HG03565 (cell line): ENCODE results near the gene MPZL3.

Experiments
- ATAC-seq: cut with Tn5 transposase; IDR thresholded peaks from one replicate; pipeline ENCODE4 v1.9.1; 2021; ENCODE audit warnings: mild to moderate bottlenecking, moderate library complexity; ENCODE audit not compliant: unreplicated experiment

Gene MPZL3

DNA sequence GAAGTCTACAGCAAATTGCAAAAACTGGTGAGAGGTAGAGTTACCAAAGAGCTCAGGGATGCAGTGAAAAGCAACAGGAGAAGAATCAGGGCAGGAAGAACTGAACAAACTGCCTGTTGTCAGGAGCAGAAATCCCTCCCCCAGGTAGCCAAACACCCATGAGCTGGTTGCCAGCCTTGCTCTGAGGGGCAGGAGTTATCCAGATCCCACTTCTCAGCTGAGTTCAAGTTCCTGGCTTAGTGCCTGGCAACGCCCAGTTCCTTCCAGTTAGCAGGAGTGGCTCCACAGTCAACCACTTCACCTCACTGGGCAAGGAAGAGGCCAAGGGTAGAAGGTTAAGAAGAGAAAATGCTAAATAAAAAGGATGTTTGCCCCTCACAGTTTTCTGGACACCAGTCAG lies 13.8 kb upstream of the MPZL3 start:
- ATAC-seq, result no peak

GRCh38 chr11:118264569-118265465 lies 12.7 kb upstream of the MPZL3 start:
- no peak for ATAC-seq

GRCh38 chr11:118263695-118264568 lies 11.8 kb upstream of the MPZL3 start, which contains the start of gene MPZL2:
Gene MPZL2 (minus strand): TSS chr11:118264297. CDS start chr11:118264153, 144 bp downstream.
- ATAC-seq, result no peak

DNA sequence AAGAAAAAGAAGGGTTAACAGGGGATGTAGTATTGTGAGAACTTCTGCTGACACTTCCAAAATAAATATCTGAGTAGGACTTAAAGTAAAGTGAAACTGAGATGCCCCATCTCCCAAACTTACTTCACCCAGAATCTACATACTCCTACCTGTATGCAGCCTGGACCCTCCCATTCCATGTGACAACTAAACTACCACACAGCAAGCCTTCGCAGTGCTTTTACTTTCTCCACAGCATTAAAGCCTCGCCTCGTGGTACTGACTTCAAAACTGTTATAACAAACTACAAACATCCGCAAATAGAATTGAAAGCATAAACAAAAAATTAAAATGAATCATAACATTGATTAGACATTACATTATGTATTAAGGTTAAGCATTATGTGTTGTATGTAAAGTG lies 10.9 kb upstream of the MPZL3 start:
- no peak for ATAC-seq

GRCh38 chr11:118260353-118260752 lies 8.2 kb upstream of the MPZL3 start:
- no peak for ATAC-seq

DNA sequence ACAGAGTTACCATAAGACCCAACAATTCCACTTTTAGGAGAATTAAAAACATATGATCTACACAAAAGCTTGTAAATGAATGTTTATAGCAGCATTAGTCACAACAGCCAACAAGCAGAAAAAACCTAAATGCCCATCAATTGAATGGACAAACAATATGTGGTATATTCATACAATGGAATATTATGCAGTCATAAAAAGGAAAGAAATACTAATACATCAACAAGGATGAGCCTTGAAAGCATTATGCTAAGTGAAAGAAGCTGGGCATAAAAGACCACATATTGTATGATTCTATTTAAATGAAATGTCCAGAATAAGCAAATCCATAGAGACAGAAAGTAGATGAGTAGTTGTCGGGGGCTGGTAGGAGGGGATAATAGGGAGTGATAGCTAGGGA lies 7.0 kb upstream of the MPZL3 start:
- no peak for ATAC-seq

DNA sequence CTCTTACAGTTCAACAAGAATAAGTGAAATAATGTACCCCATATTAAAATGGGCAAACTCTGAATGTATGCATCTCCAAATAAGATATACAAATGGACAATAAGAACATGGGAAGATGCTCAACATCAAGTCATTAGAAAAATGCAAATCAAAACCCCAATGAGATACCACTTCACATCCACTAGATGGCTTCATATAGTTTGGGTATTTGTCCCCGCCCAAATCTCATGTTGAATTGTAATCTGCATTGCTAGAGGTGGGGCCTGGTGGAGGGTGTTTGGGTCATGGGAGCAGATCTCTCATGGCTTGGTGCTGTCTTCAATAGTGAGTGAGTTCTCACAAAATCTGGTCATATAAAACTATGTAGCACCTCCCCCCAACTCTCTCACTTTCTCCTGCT lies 6.2 kb upstream of the MPZL3 start:
- no peak for ATAC-seq

GRCh38 chr11:118252688-118253087 lies 523 bp upstream of the MPZL3 start:
- ATAC-seq, result no peak

DNA sequence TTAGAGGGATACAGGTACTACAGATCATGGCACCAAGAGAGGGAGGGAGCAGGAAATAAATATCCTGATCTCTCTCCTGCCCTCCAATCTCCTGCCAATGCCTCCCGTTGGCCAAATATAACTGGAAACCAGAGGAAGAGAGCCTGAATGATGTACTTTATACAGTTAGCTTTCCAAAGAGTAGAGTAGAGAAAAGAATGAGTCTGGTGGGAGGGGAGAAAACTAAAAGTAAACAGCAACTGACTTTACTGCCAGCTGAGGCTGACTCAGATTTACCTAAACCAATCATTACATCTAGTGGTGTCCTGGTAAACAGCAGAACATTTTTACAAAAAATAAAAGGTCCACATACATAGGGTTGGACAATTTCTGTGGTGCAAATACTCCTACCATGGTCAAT lies 5.1 kb downstream of the MPZL3 start:
- no peak for ATAC-seq

DNA sequence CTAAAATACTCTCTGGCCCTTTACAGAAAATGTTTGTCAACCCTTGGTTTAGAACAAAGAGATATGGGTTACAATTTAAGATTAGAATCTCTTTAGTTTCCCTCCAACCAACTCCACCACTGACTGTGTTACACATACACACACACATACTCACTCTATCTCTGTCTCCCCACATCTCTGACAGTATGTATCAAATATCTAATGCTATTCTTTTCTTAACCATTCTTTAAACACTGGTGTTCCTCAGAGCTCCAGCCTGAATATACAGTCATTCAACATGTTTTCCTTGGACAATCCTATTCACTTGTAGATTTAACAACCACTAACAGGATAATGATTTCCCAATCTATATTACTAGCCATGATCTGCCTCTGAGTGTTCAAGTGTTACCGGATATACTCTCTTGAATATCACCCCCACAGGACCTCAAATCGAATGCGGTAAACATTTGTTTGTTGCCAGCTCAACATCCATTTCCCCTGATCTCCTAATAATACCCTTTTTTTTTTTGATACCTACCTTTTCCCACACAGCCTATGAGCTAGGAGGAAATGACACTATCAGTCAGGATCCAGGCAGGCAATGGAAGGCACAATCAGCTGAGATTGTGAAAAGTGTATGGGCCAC lies 6.1 kb downstream of the MPZL3 start:
- ATAC-seq, result no peak

GRCh38 chr11:118243993-118244762 lies 8.0 kb downstream of the MPZL3 start:
- no peak for ATAC-seq

DNA sequence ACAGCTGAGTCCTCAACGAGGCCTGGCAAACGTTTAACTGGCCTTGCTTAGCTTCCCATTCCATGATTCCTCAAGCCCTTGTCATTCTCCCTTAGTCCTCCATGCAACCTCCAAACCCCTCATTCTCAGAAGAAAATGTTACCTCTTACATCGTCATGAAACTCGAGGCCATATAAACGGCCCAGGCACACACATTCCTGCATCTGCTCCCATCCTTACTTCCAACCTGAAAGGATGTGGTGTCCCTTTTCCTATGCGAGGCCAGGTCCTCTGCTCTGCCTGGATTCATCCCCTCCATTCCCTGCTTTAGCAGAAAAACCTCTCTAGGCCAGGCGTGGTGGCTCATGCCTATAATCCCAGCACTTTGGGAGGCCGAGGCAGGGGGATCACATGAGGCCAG lies 9.0 kb downstream of the MPZL3 start:
- no peak for ATAC-seq

GRCh38 chr11:118241764-118242098 lies 10.4 kb downstream of the MPZL3 start:
- no peak for ATAC-seq

DNA sequence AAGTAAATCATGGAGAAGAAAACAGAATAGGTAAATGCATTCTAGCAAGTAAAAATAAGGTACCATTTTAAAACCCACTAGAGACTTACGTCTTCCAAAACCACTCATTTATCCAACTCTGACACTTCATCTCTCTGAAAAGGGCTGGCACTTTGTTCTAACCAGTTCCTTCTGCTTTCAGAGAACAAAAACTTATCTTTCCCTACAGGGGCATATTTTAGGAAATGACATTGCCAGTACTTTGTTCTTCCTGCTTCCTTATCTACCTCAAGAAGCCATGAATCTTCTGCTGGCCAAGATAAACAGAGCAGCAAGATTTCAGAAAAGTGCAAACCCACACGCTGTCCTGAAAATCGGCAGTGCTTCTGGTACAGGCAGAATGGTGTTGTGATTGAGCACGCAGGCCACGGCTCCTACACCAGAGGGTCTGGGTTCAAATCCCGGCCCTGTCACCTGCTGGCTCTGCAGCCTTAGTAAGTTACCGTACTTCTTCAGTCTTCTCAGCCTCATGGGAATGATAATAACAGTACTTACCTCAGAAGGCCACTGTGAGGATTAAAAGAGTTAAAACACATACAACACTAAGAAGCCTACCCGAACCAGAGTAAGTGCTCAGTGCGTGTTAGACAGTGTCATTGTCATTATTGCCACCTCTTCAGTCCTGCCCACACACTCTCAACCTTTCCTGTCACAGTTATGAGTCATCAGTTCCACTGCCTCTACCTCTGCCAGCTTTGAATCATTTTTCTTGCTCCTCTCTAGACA lies 11.0 kb downstream of the MPZL3 start:
- peak; percentile 85 for ATAC-seq

- ATAC-seq, result no peak
Measured at GRCh38 chr11:118239509-118240205, 12.5 kb downstream of the MPZL3 start.

- no peak for ATAC-seq
Measured at GRCh38 chr11:118238929-118239328, 13.2 kb downstream of the MPZL3 start.

DNA sequence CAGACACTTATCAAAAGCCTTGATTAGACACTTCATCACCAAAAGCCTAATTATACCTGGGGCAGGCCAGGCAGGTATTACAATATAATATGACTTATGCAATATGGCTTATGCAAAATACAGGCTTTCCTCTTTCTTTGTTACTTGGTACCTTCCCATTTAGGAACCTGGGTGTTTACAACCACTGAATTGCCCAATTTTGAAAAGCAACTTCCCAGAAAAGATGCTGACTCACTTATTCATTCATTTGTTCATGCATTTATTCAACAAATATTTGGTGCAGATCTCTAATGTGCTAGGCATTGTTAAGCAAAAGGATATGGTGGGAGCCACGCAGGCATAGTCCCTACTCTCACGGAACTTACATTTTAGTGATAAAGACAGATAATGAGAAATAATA lies 13.7 kb downstream of the MPZL3 start:
- no peak for ATAC-seq

DNA sequence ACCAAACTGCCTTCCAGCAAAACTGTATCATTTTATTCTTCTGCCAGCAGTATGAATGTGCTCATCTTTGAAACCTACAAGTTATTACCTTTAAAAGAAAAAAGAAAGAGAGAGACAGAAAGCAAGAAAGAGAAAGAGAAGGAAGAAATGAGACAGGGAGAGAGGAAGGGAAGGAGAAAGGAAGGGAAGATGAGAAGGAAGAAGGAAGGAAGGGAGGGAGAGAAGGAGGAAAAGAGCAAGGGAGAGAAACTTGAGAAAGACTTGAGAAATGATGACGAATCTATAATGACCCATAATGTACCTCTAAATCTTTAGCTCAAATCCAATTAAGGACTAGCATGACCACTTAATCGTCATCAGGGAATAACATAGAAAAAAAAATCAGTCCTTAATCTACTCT lies 16.0 kb downstream of the MPZL3 start:
- no peak for ATAC-seq

DNA sequence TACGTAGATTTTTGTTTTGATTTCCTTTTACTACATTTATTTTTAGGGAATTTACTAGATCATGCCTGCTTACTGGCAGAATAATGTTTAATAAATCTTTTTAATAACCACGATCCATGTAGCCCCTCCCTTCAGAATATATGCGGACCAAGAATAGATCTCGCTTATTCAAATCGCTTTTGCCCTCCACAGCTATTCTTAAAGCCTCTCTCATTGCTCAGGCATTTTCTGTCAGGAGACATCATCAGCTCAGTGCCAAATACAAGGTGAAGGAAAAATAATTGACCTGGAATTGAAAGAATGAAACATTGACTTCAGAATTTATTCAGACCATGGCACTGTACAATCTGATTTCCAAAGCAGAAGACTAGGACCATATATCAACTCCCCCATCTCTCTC lies 17.3 kb downstream of the MPZL3 start:
- ATAC-seq, result no peak
